Measurements from ENCODE around the gene ZG16. TPM values are rescaled to one million over a fixed set of nuclear protein-coding genes. Genes with fewer than 3 reads are reported as not detected.
"Not testable (repeated sequence)": the region's sequence is repeated elsewhere in the genome, so short reads cannot be mapped to it uniquely, and the experiment has no call there.

The ZG16 gene
- total and polyA plus RNA-seq, 2 experiments from 2014 or later: not detected

- H3K4me2 ChIP-seq; ATAC-seq; H3K9me3 Mint-ChIP-seq; H3K27me3 ChIP-seq (ENCODE audit: insufficient read depth); H2AFZ ChIP-seq; H4K20me1 ChIP-seq (replicated peaks; ENCODE audit: insufficient read depth); H3K4me3 ChIP-seq; H3K36me3 Mint-ChIP-seq (ENCODE audit: low read depth); H3K4me1 ChIP-seq (ENCODE audit: insufficient read depth); H3K27ac Mint-ChIP-seq; H3K27ac ChIP-seq (ENCODE audit: low read depth); H3K4me3 Mint-ChIP-seq; DNase-seq (ENCODE audit: low spot score); H3K36me3 ChIP-seq (ENCODE audit: insufficient read depth); H3K9me2 ChIP-seq (ENCODE audit: insufficient read depth): not testable (repeated sequence)
- Histone ChIP-seq H3K79me2 (replicated peaks; ENCODE audit: insufficient read depth) (peaks cover 16% of the 10 kb centered on the region), H3F3A (replicated peaks; ENCODE audit: low read depth) (peaks cover 18% of the 10 kb centered on the region; the same call in 1 of the 2 replicates)
- Mint-ChIP-seq H3K27me3 (ENCODE audit: insufficient read depth, low read depth, poor library complexity) (peaks cover 15% of the 10 kb centered on the region), H3K4me1 (peaks cover 24% of the 10 kb centered on the region)
Observed at GRCh38 chr16:29787155-29787554, 9.1 kb downstream of the ZG16 start.

- peaks cover 7% of the 10 kb centered on the region; the same call in 1 of the 2 replicates for H3K4me1 ChIP-seq (ENCODE audit: insufficient read depth)
- H3K4me1 Mint-ChIP-seq: peaks cover 21% of the 10 kb centered on the region
- TF ChIP-seq NANOG (IDR thresholded peaks at IDR 0.05; ENCODE audit: borderline replicate concordance) (no peak), CTCF (conservative IDR thresholded peaks at IDR 0.05; ENCODE audit: low read depth in 2 of 2) (no peak), ZNF462 (CRISPR knock-in tag; IDR thresholded peaks at IDR 0.05) (no peak), JUNB (IDR thresholded peaks at IDR 0.05; ENCODE audit: unreplicated experiment) (no peak), REST (IDR thresholded peaks at IDR 0.05; ENCODE audit: unreplicated experiment) (no peak), ETS1 (IDR thresholded peaks at IDR 0.05) (no peak), POLR2AphosphoS5 (IDR thresholded peaks at IDR 0.05; ENCODE audit: low read depth) (no peak), EZH2 (IDR thresholded peaks at IDR 0.05; ENCODE audit: low read depth, unreplicated experiment) (no peak)
- peak overlapping the region; percentile 96 for H3K27ac Mint-ChIP-seq
- H3K27me3 Mint-ChIP-seq (ENCODE audit: insufficient read depth, low read depth, poor library complexity): peaks cover 19% of the 10 kb centered on the region
- peak overlapping the region; percentile 93 for H3K4me2 ChIP-seq
- peaks cover under 1% of the 10 kb centered on the region; the same call in 1 of the 2 replicates for H3K27me3 ChIP-seq (ENCODE audit: insufficient read depth)
- H4K20me1 ChIP-seq (replicated peaks; ENCODE audit: insufficient read depth): peaks cover 30% of the 10 kb centered on the region
- DNase-seq (ENCODE audit: low spot score) (peak; percentile 27), ATAC-seq (peak; percentile 3)
- peak overlapping the region; percentile 95 for H3K4me3 ChIP-seq
- peak overlapping the region; percentile 94 for H3K27ac ChIP-seq (ENCODE audit: low read depth)
- no peaks in the 10 kb centered on the region for H3K9me3 Mint-ChIP-seq
- no peaks in the 10 kb centered on the region for H3K9me2 ChIP-seq (ENCODE audit: insufficient read depth)
- peaks cover 20% of the 10 kb centered on the region; the same call in 1 of the 2 replicates for H3F3A ChIP-seq (replicated peaks; ENCODE audit: low read depth)
- peaks cover 19% of the 10 kb centered on the region for H3K36me3 Mint-ChIP-seq (ENCODE audit: low read depth)
- H3K79me2 ChIP-seq (replicated peaks; ENCODE audit: insufficient read depth): peaks cover 42% of the 10 kb centered on the region
- H3K4me3 Mint-ChIP-seq: peak overlapping the region; percentile 99
- H2AFZ ChIP-seq: peak overlapping the region; percentile 98
- H3K36me3 ChIP-seq (ENCODE audit: insufficient read depth): no peaks in the 10 kb centered on the region
Observed at GRCh38 chr16:29789775-29790182, 11.7 kb downstream of the ZG16 start.

Measured in GM23338 (cell line).